ENCODE measurements around the gene BCL2L13. TPM values are rescaled to one million over a fixed set of nuclear protein-coding genes. Genes with fewer than 3 reads are reported as not detected.

The BCL2L13 gene
- polyA plus RNA-seq, 1 donor (not counting 4 experiments of a cell fraction or from before 2014, with no cell fraction given), result 51.0 TPM

GRCh38 chr22:17767233-17768065, 128.9 kb downstream of the BCL2L13 start:
- dilution Hi-C loops (cut with MboI; ENCODE audit: extremely low pct_ligation_motif_present, low sequenced_read_pairs), result no loop called here
- H4K20me1 ChIP-seq (ENCODE audit: control insufficient read depth, extremely low read depth, insufficient read depth, low read length), result peaks cover 6% of the 10 kb centered on the region
- H3K4me1 ChIP-seq (ENCODE audit: control insufficient read depth, extremely low read depth, insufficient read depth, low read length), result peaks cover 4% of the 10 kb centered on the region
- H3K9ac ChIP-seq (ENCODE audit: control insufficient read depth, extremely low read depth, insufficient read depth, low read length), result no peak overlapping the region
- no peak overlapping the region for H3K27ac ChIP-seq (ENCODE audit: control insufficient read depth, insufficient read depth, low read length)
- DNase-seq (ENCODE audit: low read depth, low spot score) (no peak), FAIRE-seq (no peak)
- no peak overlapping the region for H3K4me3 ChIP-seq (ENCODE audit: control insufficient read depth in 2 of 3, extremely low read depth in 1 of 3, insufficient read depth in 2 of 3, low read depth in 1 of 3, low read length in 3 of 3)
- TF ChIP-seq EZH2 (IDR thresholded peaks at IDR 0.05; ENCODE audit: low read length), result no peak
- TF ChIP-seq CTCF (optimal IDR thresholded peaks at IDR 0.05 in 1 of 3, IDR thresholded peaks at IDR 0.05 in 1 of 3, conservative IDR thresholded peaks at IDR 0.05 in 1 of 3; ENCODE audit: extremely low read depth in 1 of 3, insufficient read depth in 2 of 3, low read length in 3 of 3), result no peak
- no peak overlapping the region for H3K4me2 ChIP-seq (ENCODE audit: control insufficient read depth, extremely low read depth, insufficient read depth, low read depth, low read length)
- peaks cover 9% of the 10 kb centered on the region for H3K79me2 ChIP-seq (ENCODE audit: control insufficient read depth, insufficient read depth, low read length)
- no peak overlapping the region for H2AFZ ChIP-seq (ENCODE audit: control insufficient read depth, low read length)
- no peaks in the 10 kb centered on the region for H3K27me3 ChIP-seq (ENCODE audit: control insufficient read depth, extremely low read depth, insufficient read depth, low read length)
- no peaks in the 10 kb centered on the region for H3K9me1 ChIP-seq (ENCODE audit: control insufficient read depth, extremely low read depth, insufficient read depth, low read length)
- no peaks in the 10 kb centered on the region for H3K36me3 ChIP-seq (ENCODE audit: control insufficient read depth in 2 of 2, extremely low read depth in 1 of 2, insufficient read depth in 2 of 2, low read length in 2 of 2)
- no peaks in the 10 kb centered on the region for H3K9me3 ChIP-seq (ENCODE audit: control insufficient read depth, low read depth, low read length)

DNA sequence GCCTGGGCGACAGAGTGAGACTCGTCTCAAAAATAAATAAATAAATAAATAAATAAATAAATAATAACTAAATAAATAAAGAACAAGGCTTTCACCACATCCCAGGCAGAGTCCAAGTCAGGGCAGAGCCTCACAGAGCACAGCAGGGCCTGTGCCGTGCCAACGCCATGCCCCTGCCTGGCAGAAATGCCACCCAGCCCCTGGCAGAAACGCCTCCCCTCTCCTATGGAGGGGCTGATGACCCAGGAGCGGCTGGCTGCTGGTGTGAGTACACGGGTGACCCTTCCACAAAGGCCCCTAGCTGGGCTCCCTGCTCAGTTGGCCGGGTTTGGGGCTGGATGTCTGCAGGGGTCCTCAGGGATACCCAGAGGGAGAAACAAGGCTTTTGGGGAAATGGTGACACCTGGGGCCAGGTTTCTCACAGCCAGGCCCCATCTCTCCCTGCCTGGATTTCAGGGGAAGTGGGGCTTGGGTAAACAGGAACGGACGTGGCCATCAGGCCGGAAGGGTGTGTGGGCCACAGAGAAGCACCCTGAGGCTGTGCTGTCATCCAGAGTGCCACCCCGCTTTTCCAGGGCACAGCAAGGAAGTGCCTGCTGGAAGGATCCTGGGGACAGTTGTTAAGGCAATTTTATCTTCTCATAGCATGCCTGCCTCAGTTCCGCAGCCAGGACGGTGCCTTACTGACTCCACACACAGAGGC, 130.6 kb downstream of the BCL2L13 start:
- Histone ChIP-seq H3K36me3 (ENCODE audit: control insufficient read depth in 2 of 2, extremely low read depth in 1 of 2, insufficient read depth in 2 of 2, low read length in 2 of 2) (no peaks in the 10 kb centered on the region), H4K20me1 (ENCODE audit: control insufficient read depth, extremely low read depth, insufficient read depth, low read length) (peaks cover 13% of the 10 kb centered on the region), H3K4me1 (ENCODE audit: control insufficient read depth, extremely low read depth, insufficient read depth, low read length) (peaks cover 13% of the 10 kb centered on the region), H2AFZ (ENCODE audit: control insufficient read depth, low read length) (no peak overlapping the region), H3K9me1 (ENCODE audit: control insufficient read depth, extremely low read depth, insufficient read depth, low read length) (no peaks in the 10 kb centered on the region), H3K79me2 (ENCODE audit: control insufficient read depth, insufficient read depth, low read length) (peaks cover 13% of the 10 kb centered on the region), H3K4me2 (ENCODE audit: control insufficient read depth, extremely low read depth, insufficient read depth, low read depth, low read length) (no peak overlapping the region), H3K27ac (ENCODE audit: control insufficient read depth, insufficient read depth, low read length) (no peak overlapping the region), H3K4me3 (ENCODE audit: control insufficient read depth in 2 of 3, extremely low read depth in 1 of 3, insufficient read depth in 2 of 3, low read depth in 1 of 3, low read length in 3 of 3) (no peak overlapping the region), H3K27me3 (ENCODE audit: control insufficient read depth, extremely low read depth, insufficient read depth, low read length) (no peaks in the 10 kb centered on the region), H3K9me3 (ENCODE audit: control insufficient read depth, low read depth, low read length) (no peaks in the 10 kb centered on the region), H3K9ac (ENCODE audit: control insufficient read depth, extremely low read depth, insufficient read depth, low read length) (no peak overlapping the region)
- TF ChIP-seq EZH2 (IDR thresholded peaks at IDR 0.05; ENCODE audit: low read length) (no peak), CTCF (optimal IDR thresholded peaks at IDR 0.05 in 1 of 3, IDR thresholded peaks at IDR 0.05 in 1 of 3, conservative IDR thresholded peaks at IDR 0.05 in 1 of 3; ENCODE audit: extremely low read depth in 1 of 3, insufficient read depth in 2 of 3, low read length in 3 of 3) (no peak)
- FAIRE-seq (no peak), DNase-seq (ENCODE audit: low read depth, low spot score) (no peak)
- dilution Hi-C loops (cut with MboI; ENCODE audit: extremely low pct_ligation_motif_present, low sequenced_read_pairs), result no loop called here
